Body of pancreas (tissue), 4 donors: ENCODE measurements around the gene RPL38. TPM values are rescaled to one million over a fixed set of nuclear protein-coding genes. Genes with fewer than 3 reads are reported as not detected.

ENCODE experiments used
- ATAC-seq: fragments of 150-250 bp; one replicate; pipeline ENCODE4 v1.9.1; 2016
- DNase-seq, 4 donors: peaks; one replicate each; pipeline ENCODE4 v3.0.0-alpha.2; 2019
- H3K27ac ChIP-seq, 4 donors: fragments of 200-600 bp; sonication (generic); 1 replicate in 3 of 4; 2 replicates in 1 of 4; pipeline versions ENCODE4 v1.5.1 to v1.6.1; 2016 to 2019; ENCODE audit warnings: mild to moderate bottlenecking in 1 of 4, mixed read lengths in 1 of 4, moderate library complexity in 1 of 4
- H3K27me3 ChIP-seq, 2 donors: fragments of 200-600 bp; sonication (generic); one replicate each; pipeline ENCODE4 v1.6.0; 2016; ENCODE audit warnings: mild to moderate bottlenecking in 1 of 2
- H3K36me3 ChIP-seq, 2 donors: fragments of 200-600 bp; sonication (generic); replicated peaks in 1 of 2; 2 replicates each; pipeline ENCODE4 v1.5.1; 2016; ENCODE audit warnings: low read depth in 2 of 2; ENCODE audit not compliant: insufficient read depth in 1 of 2
- H3K4me1 ChIP-seq: fragments of 200-600 bp; sonication (generic); one replicate; pipeline ENCODE4 v1.6.0; 2016
- H3K4me3 ChIP-seq, 2 donors: fragments of 200-600 bp; sonication (generic); 1 replicate in 1 of 2; 2 replicates in 1 of 2; pipeline ENCODE4 v1.5.1; 2016 to 2019
- H3K9me3 ChIP-seq, 3 donors: fragments of 200-600 bp; sonication (generic); 1 replicate in 2 of 3; 2 replicates in 1 of 3; pipeline ENCODE4 v1.5.1; 2016
- POLR2A ChIP-seq, 3 donors: fragments of 450-650 bp; IDR thresholded peaks; one replicate each; pipeline ENCODE4 v1.6.1; 2016; ENCODE audit warnings: antibody characterized with exemption in 3 of 3, mild to moderate bottlenecking in 2 of 3
- WGBS, 2 donors: methylation state at CpG; one replicate each; pipeline ENCODE4 v1.1.5; 2017; 5-methylcytosine and 5-hydroxymethylcytosine counted together
- intact Hi-C: fragments of 100-400 bp; cut with DNase I; formaldehyde crosslinking; loops from one replicate; pipeline ENCODE4 v1.15.1; 2023
- total RNA-seq, 2 donors: library from RNA; depleted of rRNA; stranded (reverse); fragments of >200 nt; gene quantifications; one replicate each; pipeline ENCODE4 v1.1.0, GENCODE V29; 2016
- TF ChIP-seq, protein P1 (sequence below), 7 experiments: fragments of 450-650 bp in 4 of 7; fragments of 200-600 bp in 3 of 7; sonication (generic) in 3 of 7; IDR thresholded peaks; one replicate each; pipeline ENCODE4 v1.5.1; 2016 to 2019; ENCODE audit warnings: antibody characterized with exemption in 7 of 7

Gene RPL38
- total RNA-seq, 2 donors from 2014 or later: 141 to 156 TPM

DNA sequence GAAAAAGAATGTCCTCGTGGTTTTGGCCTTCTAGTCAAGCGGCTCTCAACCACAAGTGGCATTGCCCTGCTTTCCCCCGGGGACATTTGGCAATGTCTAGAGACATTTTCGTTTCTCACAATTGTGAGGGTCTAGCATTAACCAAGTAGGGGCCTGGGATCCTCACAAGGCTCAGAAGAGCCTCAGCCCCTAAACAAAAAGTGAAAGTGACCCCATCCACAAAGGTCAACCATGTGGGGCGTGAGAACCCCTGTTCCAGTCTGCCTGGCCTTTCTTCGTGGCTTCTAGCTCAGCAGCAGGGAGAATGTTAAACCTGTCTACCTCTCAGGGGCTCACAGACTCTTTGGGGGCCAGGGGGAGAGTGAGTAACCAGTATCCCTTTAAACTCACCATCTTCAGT, 4.8 kb upstream of the RPL38 start:
- Histone ChIP-seq H3K27me3 (peaks cover 0 to 5% of the 10 kb centered on the region in 2 donors), H3K27ac (no peak overlapping the region), H3K4me3 (no peak overlapping the region), H3K36me3 (no peaks in the 10 kb centered on the region), H3K9me3 (no peaks in the 10 kb centered on the region), H3K4me1 (peaks cover 5% of the 10 kb centered on the region)
- ATAC-seq (no peak), DNase-seq (no peak)
- WGBS, 2 donors: 63 to 80% methylated on average over 2 to 6 of the region's 6 CpGs
- no peak for TF ChIP-seq POLR2A (IDR thresholded peaks at IDR 0.05)
- TF ChIP-seq, protein P1, sequence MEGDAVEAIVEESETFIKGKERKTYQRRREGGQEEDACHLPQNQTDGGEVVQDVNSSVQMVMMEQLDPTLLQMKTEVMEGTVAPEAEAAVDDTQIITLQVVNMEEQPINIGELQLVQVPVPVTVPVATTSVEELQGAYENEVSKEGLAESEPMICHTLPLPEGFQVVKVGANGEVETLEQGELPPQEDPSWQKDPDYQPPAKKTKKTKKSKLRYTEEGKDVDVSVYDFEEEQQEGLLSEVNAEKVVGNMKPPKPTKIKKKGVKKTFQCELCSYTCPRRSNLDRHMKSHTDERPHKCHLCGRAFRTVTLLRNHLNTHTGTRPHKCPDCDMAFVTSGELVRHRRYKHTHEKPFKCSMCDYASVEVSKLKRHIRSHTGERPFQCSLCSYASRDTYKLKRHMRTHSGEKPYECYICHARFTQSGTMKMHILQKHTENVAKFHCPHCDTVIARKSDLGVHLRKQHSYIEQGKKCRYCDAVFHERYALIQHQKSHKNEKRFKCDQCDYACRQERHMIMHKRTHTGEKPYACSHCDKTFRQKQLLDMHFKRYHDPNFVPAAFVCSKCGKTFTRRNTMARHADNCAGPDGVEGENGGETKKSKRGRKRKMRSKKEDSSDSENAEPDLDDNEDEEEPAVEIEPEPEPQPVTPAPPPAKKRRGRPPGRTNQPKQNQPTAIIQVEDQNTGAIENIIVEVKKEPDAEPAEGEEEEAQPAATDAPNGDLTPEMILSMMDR (IDR thresholded peaks at IDR 0.05): no peak
- intact Hi-C loops: no loop called here

DNA sequence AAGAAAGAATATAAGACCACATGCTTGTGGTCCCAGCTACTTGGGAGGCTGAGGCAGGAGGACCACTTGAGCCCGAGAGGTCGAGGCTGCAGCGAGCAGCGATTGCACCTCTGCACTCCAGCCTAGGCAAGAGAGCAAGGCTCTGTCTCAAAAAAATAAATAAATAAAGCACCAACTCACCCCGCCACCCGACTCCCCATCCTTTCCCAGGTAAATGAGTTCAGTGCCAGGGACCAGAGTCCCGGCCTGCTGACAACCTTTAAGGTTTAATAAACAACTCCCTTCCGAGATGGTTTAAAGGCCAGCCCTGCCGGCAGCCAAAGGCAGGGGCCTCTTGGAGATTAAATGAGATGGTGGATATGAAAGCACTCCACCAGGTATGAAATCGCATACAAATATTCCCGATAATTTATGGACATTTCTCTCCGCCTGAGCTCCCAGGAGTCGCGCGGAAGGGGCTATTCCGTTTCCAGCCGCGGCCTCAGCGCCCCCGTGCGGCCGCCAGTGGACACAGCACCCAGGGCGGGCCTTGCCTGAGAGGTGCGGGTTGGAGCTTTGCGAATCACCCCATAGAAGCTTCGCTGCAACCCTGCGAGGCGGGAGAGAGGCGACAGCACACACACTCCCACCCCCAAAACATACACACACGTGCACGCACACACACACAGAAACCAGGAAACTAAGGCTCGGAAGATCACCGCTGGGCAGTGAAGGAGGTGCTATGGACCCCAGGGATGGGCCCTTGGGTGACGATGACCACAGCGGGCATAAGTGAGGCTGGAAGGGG, 4.0 kb upstream of the RPL38 start:
- DNase-seq (peak; percentile 62 to 75 (median 70)), ATAC-seq (peak; percentile 45)
- no peaks in the 10 kb centered on the region for H3K36me3 ChIP-seq
- H3K27me3 ChIP-seq: peaks cover 0 to 5% of the 10 kb centered on the region in 2 donors
- H3K27ac ChIP-seq: no peak overlapping the region
- intact Hi-C loops: loop anchor here (10.0 kb wide), 1 partner anchor 155 kb away; no protein-coding TSS in a partner anchor
- WGBS, 2 donors: 18 to 57% methylated on average over 9 to 35 of the region's 35 CpGs
- TF ChIP-seq POLR2A (IDR thresholded peaks at IDR 0.05): no peak
- TF ChIP-seq, protein P1 (IDR thresholded peaks at IDR 0.05): peak; percentile 78 to 99 (median 81)
- peaks cover 8% of the 10 kb centered on the region for H3K4me1 ChIP-seq
- no peak overlapping the region for H3K4me3 ChIP-seq
- H3K9me3 ChIP-seq: no peaks in the 10 kb centered on the region

DNA sequence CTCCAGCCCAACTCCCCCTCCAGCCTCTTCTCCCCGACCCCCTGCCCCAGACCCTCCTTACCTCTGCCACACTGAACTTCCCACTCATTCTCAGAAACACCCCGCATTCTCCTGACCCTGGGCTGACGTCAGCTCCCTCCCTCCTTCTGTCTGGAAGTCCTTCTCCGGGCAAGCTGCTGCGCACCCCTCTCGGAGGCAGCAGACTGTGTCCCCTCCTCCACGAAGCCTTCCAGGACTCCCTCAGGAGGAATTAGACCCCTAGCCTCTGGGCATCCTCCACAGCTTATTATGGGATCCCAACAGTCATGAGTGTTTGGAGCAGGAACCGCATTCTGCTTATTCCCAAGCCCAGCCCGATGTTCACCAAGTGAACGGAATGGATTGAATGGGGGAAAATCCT, 3.4 kb upstream of the RPL38 start:
- Histone ChIP-seq H3K27ac (no peak overlapping the region), H3K27me3 (peaks cover 0 to 5% of the 10 kb centered on the region in 2 donors), H3K4me3 (no peak overlapping the region), H3K36me3 (no peaks in the 10 kb centered on the region), H3K4me1 (peaks cover 14% of the 10 kb centered on the region), H3K9me3 (no peaks in the 10 kb centered on the region)
- WGBS, 2 donors: 45 to 49% methylated on average over 9 to 10 of the region's 10 CpGs
- intact Hi-C loops: loop anchor here (10.0 kb wide), 1 partner anchor 155 kb away; no protein-coding TSS in a partner anchor
- ATAC-seq (no peak), DNase-seq (no peak)
- no peak for TF ChIP-seq POLR2A (IDR thresholded peaks at IDR 0.05)
- TF ChIP-seq, protein P1 (IDR thresholded peaks at IDR 0.05): no peak

DNA sequence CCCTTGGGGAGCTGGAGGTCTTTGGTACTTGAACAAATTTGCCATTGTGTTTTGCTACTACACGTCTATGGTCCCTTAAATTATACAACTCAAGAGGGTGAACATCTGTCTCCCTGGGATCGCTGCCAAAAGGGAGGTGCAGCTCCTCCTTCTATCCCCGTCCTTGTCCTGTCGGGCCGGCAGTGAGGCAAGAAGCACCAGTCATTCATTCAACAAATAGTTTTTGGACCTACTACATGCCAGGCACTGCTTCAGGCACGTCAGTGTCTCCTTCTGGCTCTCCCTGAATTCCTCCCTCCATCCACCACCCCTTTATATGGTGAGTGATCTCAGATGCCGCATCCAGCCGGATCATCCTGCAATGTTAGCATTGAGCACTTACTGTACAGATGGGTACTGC, 2.2 kb upstream of the RPL38 start:
- peak in 3 of 4 donors; percentile 52 to 58 (median 53) for DNase-seq
- Histone ChIP-seq H3K4me3 (no peak overlapping the region), H3K36me3 (peaks cover 0 to under 1% of the 10 kb centered on the region in 2 donors), H3K4me1 (peaks cover 26% of the 10 kb centered on the region), H3K27me3 (peaks cover 0 to 5% of the 10 kb centered on the region in 2 donors), H3K9me3 (no peaks in the 10 kb centered on the region), H3K27ac (no peak overlapping the region)
- TF ChIP-seq, protein P1 (IDR thresholded peaks at IDR 0.05): no peak
- no peak for TF ChIP-seq POLR2A (IDR thresholded peaks at IDR 0.05)
- ATAC-seq: no peak
- intact Hi-C loops: loop anchor here (10.0 kb wide), 1 partner anchor 154 kb away; no protein-coding TSS in a partner anchor
- 36 to 49% methylated on average over 8 of the region's 8 CpGs for WGBS, 2 donors
